CD4-positive, alpha-beta T cell (primary cell): Measurements from ENCODE around the gene NDST3. TPM values are rescaled to one million over a fixed set of nuclear protein-coding genes. Genes with fewer than 3 reads are reported as not detected.

ENCODE experiments used
- ATAC-seq: fragments of 200-7000 bp; cut with Tn5 transposase; one replicate; pipeline ENCODE4 v1.10.0; 2022; ENCODE audit warnings: mild to moderate bottlenecking; ENCODE audit not compliant: poor library complexity
- CTCF ChIA-PET: fragments of 350-600 bp; sonication (Branson Sonifier 250); formaldehyde crosslinking; loops from one replicate; lab custom pipeline; 2021; ENCODE audit warnings: antibody characterized with exemption, inconsistent platforms; lab: Charles Lee
- POLR2A ChIA-PET: fragments of 350-600 bp; sonication (Branson Sonifier 250); formaldehyde crosslinking; loops from one replicate; lab custom pipeline; 2021; ENCODE audit warnings: antibody characterized with exemption, inconsistent platforms; lab: Charles Lee
- DNase-seq, 14 experiments: peaks; one replicate each; pipeline ENCODE4 v3.0.0-alpha.2; 2013 to 2020; ENCODE audit warnings: mixed read lengths in 2 of 14
- H3K27ac ChIP-seq, 2 donors: one replicate each; pipeline versions ENCODE4 v1.5.1 to v1.7.0; 2013; ENCODE audit warnings: low read length in 2 of 2, low read depth in 1 of 2, mild to moderate bottlenecking in 1 of 2
- H3K27me3 ChIP-seq, 2 experiments: 1 replicate in 1 of 2; 2 replicates in 1 of 2; pipeline versions ENCODE4 v1.6.1 to v1.7.0; 2013; ENCODE audit warnings: low read length in 2 of 2, control low read depth in 1 of 2, mild to moderate bottlenecking in 1 of 2, moderate library complexity in 1 of 2; ENCODE audit not compliant: insufficient read depth in 2 of 2, control insufficient read depth in 1 of 2
- H3K36me3 ChIP-seq: one replicate; pipeline ENCODE4 v1.6.1; 2013; ENCODE audit warnings: low read length, control low read depth; ENCODE audit not compliant: insufficient read depth
- H3K4me1 ChIP-seq: one replicate; pipeline ENCODE4 v1.6.1; 2013; ENCODE audit warnings: low read length, control low read depth; ENCODE audit not compliant: insufficient read depth
- H3K4me3 ChIP-seq: one replicate; pipeline ENCODE4 v1.5.1; 2013; ENCODE audit warnings: mild to moderate bottlenecking, low read length, moderate library complexity
- H3K9me3 ChIP-seq, 2 experiments: 1 replicate in 1 of 2; 2 replicates in 1 of 2; pipeline versions ENCODE4 v1.6.1 to v1.7.0; 2013; ENCODE audit warnings: low read length in 2 of 2, mild to moderate bottlenecking in 2 of 2, control low read depth in 1 of 2, moderate library complexity in 1 of 2; ENCODE audit not compliant: control insufficient read depth in 1 of 2, insufficient read depth in 1 of 2
- H3K27ac Mint-ChIP-seq: one replicate; pipeline ENCODE4 v1.8.0; 2020; ENCODE audit warnings: mixed read lengths
- H3K27me3 Mint-ChIP-seq: one replicate; pipeline ENCODE4 v1.8.0; 2021; ENCODE audit warnings: mixed read lengths
- H3K36me3 Mint-ChIP-seq: one replicate; pipeline ENCODE4 v1.8.0; 2021; ENCODE audit warnings: low read depth, mixed read lengths
- H3K4me1 Mint-ChIP-seq: one replicate; pipeline ENCODE4 v1.8.0; 2021; ENCODE audit warnings: low read depth, mixed read lengths
- H3K4me3 Mint-ChIP-seq: one replicate; pipeline ENCODE4 v1.8.0; 2020; ENCODE audit warnings: mild to moderate bottlenecking, mixed read lengths
- H3K9me3 Mint-ChIP-seq: one replicate; pipeline ENCODE4 v1.8.0; 2020; ENCODE audit warnings: mixed read lengths
- intact Hi-C, 2 experiments: fragments of 100-400 bp; cut with DNase I in 1 of 2; cut with micrococcal nuclease in 1 of 2; formaldehyde crosslinking; loops; one replicate each; pipeline versions ENCODE4 v1.15.1 to v1.9.0; 2023 to 2025; cut with DNase I, micrococcal nuclease
- total RNA-seq, 174 experiments: library from RNA in 2 of 174; stranded (reverse) in 2 of 174; gene quantifications; one replicate each; pipeline ENCODE4 v1.2.3 and lab custom pipeline; 2021 to 2026
- TF ChIP-seq, protein P1 (sequence below): fragments of 200-600 bp; IDR thresholded peaks from one replicate; pipeline ENCODE4 v1.8.0; 2022; ENCODE audit warnings: antibody characterized with exemption, mild to moderate bottlenecking

NDST3 gene
- total RNA-seq, 2 experiments from 2014 or later = not detected

DNA sequence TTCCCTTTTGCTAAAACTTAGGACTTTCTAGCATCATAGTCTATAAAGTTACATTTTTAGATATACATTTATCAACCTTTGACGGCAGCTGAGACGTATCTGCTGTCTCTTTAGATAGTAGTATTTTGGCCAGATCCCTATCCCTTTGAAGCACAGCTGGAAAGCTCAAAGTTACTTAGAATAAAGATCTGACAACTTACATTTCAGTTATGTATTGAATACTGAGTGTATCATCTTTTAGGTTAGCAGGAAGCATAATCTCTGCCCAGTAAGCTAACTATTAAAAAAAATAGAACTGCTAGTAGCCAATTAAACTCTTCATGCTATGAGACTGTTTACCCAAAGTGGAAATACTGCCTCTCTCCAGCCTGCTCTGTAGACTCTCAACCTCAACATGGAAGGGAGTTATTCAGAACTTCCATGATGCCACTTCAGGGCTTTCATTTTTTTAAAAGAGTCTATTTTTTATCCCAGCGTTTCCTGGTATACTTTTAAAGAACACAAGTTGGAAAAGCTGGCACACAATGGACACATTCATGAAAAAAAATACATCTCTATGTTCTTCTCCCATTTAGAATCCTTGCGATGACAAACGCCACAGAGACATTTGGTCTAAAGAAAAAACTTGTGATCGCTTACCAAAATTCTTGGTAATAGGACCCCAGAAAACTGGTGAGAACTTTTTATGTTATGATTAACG is 192.2 kb downstream of the NDST3 start:
- ChIA-PET POLR2A (no interaction called here), CTCF (no interaction called here)
- ATAC-seq (no peak), DNase-seq (no peak)
- intact Hi-C loops = loop anchor here in 1 of 2 experiments (5.0 kb wide), 1 partner anchor 779 kb away; no protein-coding TSS in a partner anchor
- H3K4me1 Mint-ChIP-seq = no peaks in the 10 kb centered on the region
- no peak overlapping the region for H3K4me3 Mint-ChIP-seq
- H3K27me3 ChIP-seq = no peaks in the 10 kb centered on the region
- peaks cover 8% of the 10 kb centered on the region for H3K27me3 Mint-ChIP-seq
- H3K27ac Mint-ChIP-seq = no peak overlapping the region
- no peaks in the 10 kb centered on the region for H3K36me3 Mint-ChIP-seq
- no peaks in the 10 kb centered on the region for H3K4me1 ChIP-seq
- H3K36me3 ChIP-seq = no peaks in the 10 kb centered on the region
- H3K9me3 Mint-ChIP-seq = no peaks in the 10 kb centered on the region
- TF ChIP-seq, protein P1, sequence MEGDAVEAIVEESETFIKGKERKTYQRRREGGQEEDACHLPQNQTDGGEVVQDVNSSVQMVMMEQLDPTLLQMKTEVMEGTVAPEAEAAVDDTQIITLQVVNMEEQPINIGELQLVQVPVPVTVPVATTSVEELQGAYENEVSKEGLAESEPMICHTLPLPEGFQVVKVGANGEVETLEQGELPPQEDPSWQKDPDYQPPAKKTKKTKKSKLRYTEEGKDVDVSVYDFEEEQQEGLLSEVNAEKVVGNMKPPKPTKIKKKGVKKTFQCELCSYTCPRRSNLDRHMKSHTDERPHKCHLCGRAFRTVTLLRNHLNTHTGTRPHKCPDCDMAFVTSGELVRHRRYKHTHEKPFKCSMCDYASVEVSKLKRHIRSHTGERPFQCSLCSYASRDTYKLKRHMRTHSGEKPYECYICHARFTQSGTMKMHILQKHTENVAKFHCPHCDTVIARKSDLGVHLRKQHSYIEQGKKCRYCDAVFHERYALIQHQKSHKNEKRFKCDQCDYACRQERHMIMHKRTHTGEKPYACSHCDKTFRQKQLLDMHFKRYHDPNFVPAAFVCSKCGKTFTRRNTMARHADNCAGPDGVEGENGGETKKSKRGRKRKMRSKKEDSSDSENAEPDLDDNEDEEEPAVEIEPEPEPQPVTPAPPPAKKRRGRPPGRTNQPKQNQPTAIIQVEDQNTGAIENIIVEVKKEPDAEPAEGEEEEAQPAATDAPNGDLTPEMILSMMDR = no peak
- H3K9me3 ChIP-seq = no peaks in the 10 kb centered on the region
- H3K4me3 ChIP-seq = no peak overlapping the region
- H3K27ac ChIP-seq = no peak overlapping the region

DNA sequence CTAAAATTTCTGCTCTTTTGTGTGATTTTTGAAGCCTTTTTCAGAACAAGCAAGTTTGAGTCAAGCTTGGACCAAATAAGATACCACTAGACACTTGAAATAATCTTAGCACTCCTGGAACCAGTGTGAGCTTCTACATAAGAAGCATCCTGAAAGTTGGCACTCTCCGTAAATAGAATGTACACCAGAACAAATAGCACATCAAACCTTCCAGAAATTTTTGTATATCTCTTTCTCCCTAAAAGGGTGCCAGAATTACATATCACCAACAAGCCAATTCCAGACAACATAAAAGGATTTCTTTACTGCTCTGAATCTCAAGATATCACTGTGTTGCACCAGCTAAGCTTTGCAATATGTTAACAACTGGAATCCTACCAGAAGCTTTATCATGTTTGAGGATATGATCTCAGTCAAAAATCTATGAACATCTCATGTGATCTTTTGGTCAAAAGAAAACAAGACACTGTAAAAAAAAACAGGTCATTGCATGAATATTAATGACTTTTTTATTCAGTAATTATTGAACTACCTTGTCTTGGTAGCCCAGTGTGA is 201.4 kb downstream of the NDST3 start:
- no peaks in the 10 kb centered on the region for H3K36me3 ChIP-seq
- intact Hi-C loops = no loop called here
- POLR2A ChIA-PET = no interaction called here
- H3K9me3 ChIP-seq = no peaks in the 10 kb centered on the region
- TF ChIP-seq, protein P1 = no peak
- H3K27me3 Mint-ChIP-seq = no peaks in the 10 kb centered on the region
- CTCF ChIA-PET = no interaction called here
- no peak overlapping the region for H3K27ac ChIP-seq
- H3K4me3 Mint-ChIP-seq = no peak overlapping the region
- H3K4me3 ChIP-seq = no peak overlapping the region
- H3K9me3 Mint-ChIP-seq = no peaks in the 10 kb centered on the region
- H3K27me3 ChIP-seq = no peaks in the 10 kb centered on the region
- H3K4me1 ChIP-seq = no peaks in the 10 kb centered on the region
- DNase-seq (no peak), ATAC-seq (no peak)
- no peak overlapping the region for H3K27ac Mint-ChIP-seq
- no peaks in the 10 kb centered on the region for H3K4me1 Mint-ChIP-seq
- H3K36me3 Mint-ChIP-seq = no peaks in the 10 kb centered on the region

DNA sequence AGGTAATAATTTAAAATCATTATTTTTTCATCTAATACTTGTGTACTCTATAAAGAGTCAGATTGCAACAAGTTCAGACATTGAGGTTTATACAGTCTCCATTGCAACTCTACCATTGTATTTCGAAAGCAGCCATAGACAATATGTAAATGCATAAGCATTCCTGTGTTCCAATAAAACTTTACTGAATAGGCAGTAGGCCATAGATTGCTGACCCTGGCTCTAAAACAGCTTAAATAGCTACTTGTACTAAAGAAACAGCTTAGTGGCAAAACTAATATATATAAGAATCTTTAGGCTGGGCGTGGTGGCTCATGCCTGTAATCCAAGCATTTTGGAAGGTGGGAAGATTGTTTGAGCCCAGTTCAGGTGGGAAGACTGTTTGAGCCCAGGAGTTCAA is 203.2 kb downstream of the NDST3 start:
- no peaks in the 10 kb centered on the region for H3K4me1 ChIP-seq
- H3K27ac Mint-ChIP-seq = no peak overlapping the region
- H3K9me3 Mint-ChIP-seq = no peaks in the 10 kb centered on the region
- no peaks in the 10 kb centered on the region for H3K27me3 Mint-ChIP-seq
- CTCF ChIA-PET = no interaction called here
- H3K4me1 Mint-ChIP-seq = no peaks in the 10 kb centered on the region
- H3K27ac ChIP-seq = no peak overlapping the region
- H3K27me3 ChIP-seq = no peaks in the 10 kb centered on the region
- H3K4me3 ChIP-seq = no peak overlapping the region
- no peak for DNase-seq
- POLR2A ChIA-PET = no interaction called here
- no peak for ATAC-seq
- no peaks in the 10 kb centered on the region for H3K9me3 ChIP-seq
- no peak overlapping the region for H3K4me3 Mint-ChIP-seq
- intact Hi-C loops = no loop called here
- no peaks in the 10 kb centered on the region for H3K36me3 Mint-ChIP-seq
- no peaks in the 10 kb centered on the region for H3K36me3 ChIP-seq
- TF ChIP-seq, protein P1 = no peak
